Activated T-helper 17 cell treated with anti-CD3 and anti-CD28 coated beads, Interleukin-2, amount 50 U/mL, for 72 hours (primary cell): ENCODE measurements around the gene TKTL1. TPM values are rescaled to one million over a fixed set of nuclear protein-coding genes. Genes with fewer than 3 reads are reported as not detected.

Experiments used
- ATAC-seq: fragments of 150-1000 bp; cut with Tn5 transposase; replicated peaks from 2 replicates; pipeline ENCODE4 v1.10.0; 2021; ENCODE audit warnings: mild to moderate bottlenecking, moderate library complexity
- H3K27ac Mint-ChIP-seq: one replicate; pipeline ENCODE4 v1.8.0; 2022; ENCODE audit warnings: mixed read lengths
- H3K27me3 Mint-ChIP-seq: one replicate; pipeline ENCODE4 v1.8.0; 2022; ENCODE audit warnings: mixed read lengths
- H3K36me3 Mint-ChIP-seq: one replicate; pipeline ENCODE4 v1.8.0; 2022; ENCODE audit warnings: low read depth, mild to moderate bottlenecking, mixed read lengths
- H3K4me1 Mint-ChIP-seq: one replicate; pipeline ENCODE4 v1.8.0; 2022; ENCODE audit warnings: mixed read lengths
- H3K4me3 Mint-ChIP-seq: one replicate; pipeline ENCODE4 v1.8.0; 2022; ENCODE audit warnings: mild to moderate bottlenecking, mixed read lengths
- H3K9me3 Mint-ChIP-seq: one replicate; pipeline ENCODE4 v1.8.0; 2022; ENCODE audit warnings: mixed read lengths
- total RNA-seq, 2 donors: library from RNA; stranded (reverse); gene quantifications; one replicate each; pipeline ENCODE4 v1.2.3, GENCODE V29; 2022

The TKTL1 gene
- total RNA-seq, 2 donors from 2014 or later = 0.54 to 2.1 TPM

DNA sequence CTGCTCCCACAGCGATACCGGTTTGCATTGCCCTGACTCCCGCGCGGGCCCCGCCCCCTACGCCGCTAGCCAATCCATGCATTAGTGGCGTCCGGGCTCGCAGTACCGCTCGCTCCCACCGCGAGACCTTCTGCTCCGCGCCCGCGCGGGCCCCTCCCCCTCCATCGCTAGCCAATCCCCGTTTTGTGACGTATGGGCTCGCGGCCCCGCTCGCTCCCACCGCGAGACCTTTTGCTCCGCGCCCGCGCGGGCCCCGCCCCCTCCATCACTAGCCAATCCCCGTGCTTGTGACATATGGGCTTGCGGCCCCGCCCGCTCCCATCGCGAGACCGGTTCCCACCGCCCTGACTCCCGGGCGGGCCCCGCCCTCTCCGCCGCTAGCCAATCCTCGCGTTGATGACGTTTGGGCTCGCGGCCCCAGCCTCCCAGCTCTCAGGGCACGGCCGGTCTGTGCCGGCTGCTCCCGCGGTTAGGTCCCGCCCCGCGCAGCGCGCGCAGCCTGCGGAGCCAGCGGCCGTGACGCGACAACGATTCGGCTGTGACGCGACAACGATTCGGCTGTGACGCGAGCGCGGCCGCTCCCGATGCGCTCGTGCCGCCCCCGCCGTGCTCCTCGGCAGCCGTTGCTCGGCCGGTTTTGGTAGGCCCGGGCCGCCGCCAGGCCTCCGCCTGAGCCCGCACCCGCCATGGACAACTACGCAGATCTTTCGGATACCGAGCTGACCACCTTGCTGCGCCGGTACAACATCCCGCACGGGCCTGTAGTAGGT, 83.4 kb downstream of the TKTL1 start, which contains the start of gene EMD:
Gene EMD (plus strand): TSS at position 497 of the 770 bp plus-strand sequence. CDS start 190 bp downstream, at position 687.
- peak within 1 kb of the TSS; percentile 92 for H3K27ac Mint-ChIP-seq

DNA sequence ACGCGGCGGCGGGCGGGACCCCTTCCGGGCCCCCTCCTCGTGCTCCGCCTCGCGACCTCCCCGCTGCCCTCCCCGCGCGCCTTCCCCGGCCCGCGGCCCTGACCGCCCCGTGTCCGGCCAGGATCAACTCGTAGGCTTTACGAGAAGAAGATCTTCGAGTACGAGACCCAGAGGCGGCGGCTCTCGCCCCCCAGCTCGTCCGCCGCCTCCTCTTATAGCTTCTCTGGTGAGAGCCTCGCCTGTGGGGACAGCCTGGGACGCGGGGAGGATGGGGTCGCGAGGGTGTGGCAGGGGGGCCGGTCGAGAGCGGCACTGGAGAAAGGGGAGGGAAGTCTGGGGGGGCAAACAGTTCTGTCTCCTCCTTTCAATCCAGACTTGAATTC, 84.0 kb downstream of the TKTL1 start:
- ATAC-seq = no peak
- Mint-ChIP-seq H3K27me3 (no peaks in the 10 kb centered on the region), H3K27ac (peak overlapping the region; percentile 92), H3K36me3 (peaks cover 26% of the 10 kb centered on the region), H3K9me3 (no peaks in the 10 kb centered on the region), H3K4me3 (peak overlapping the region; percentile 85), H3K4me1 (no peaks in the 10 kb centered on the region)

More for the DNA sequence above, 83.4 kb downstream of the TKTL1 start, which contains the start of gene EMD:
- Mint-ChIP-seq H3K9me3 (no peaks in the 10 kb centered on the region), H3K27me3 (no peaks in the 10 kb centered on the region), H3K4me3 (peak within 1 kb of the TSS; percentile 85), H3K36me3 (peaks cover 26% of the 10 kb centered on the region), H3K4me1 (no peaks in the 10 kb centered on the region)
- ATAC-seq = peak; percentile 87

Other genes with a start within 250 kb of the TKTL1 start
- gene MECP2, start 198.1 kb upstream of the TKTL1 start, total RNA-seq = 10 to 100 TPM; 72.2 to 87.8 TPM
- not detected for gene OPN1LW, start 151.6 kb upstream of the TKTL1 start, total RNA-seq
- not detected for gene OPN1MW, start 113.2 kb upstream of the TKTL1 start, total RNA-seq
- not detected for gene OPN1MW2, start 76.0 kb upstream of the TKTL1 start, total RNA-seq
- not detected for gene OPN1MW3, start 38.2 kb upstream of the TKTL1 start, total RNA-seq
- gene TEX28, start 671 bp upstream of the TKTL1 start, total RNA-seq = not detected
- gene FLNA, start 78.8 kb downstream of the TKTL1 start, total RNA-seq = 1,000 to 10,000 TPM; 1,274 to 1,383 TPM
- gene EMD, start 83.5 kb downstream of the TKTL1 start, total RNA-seq = 10 to 100 TPM; 86.5 to 87.5 TPM
- 1,000 to 10,000 TPM; 1,604 to 1,651 TPM for gene RPL10, start 102.6 kb downstream of the TKTL1 start, total RNA-seq
- 10 to 100 TPM; 13.9 to 16.7 TPM for gene DNASE1L1, start 113.5 kb downstream of the TKTL1 start, total RNA-seq
- 10 to 100 TPM; 39.3 to 40.8 TPM for gene TAFAZZIN, start 115.7 kb downstream of the TKTL1 start, total RNA-seq
- 10 to 100 TPM; 39.9 to 42.1 TPM for gene ATP6AP1, start 132.9 kb downstream of the TKTL1 start, total RNA-seq
- gene GDI1, start 141.4 kb downstream of the TKTL1 start, total RNA-seq = 100 to 1,000 TPM; 120 to 165 TPM
- gene FAM50A, start 148.3 kb downstream of the TKTL1 start, total RNA-seq = 10 to 100 TPM; 49.3 to 71.4 TPM
- gene PLXNA3, start 162.5 kb downstream of the TKTL1 start, total RNA-seq = 10 to 100 TPM; 63.2 to 67.8 TPM
- 10 to 100 TPM; 37.4 to 47.9 TPM for gene LAGE3, start 183.5 kb downstream of the TKTL1 start, total RNA-seq
- gene UBL4A, start 190.8 kb downstream of the TKTL1 start, total RNA-seq = 10 to 100 TPM; 37.2 to 53.4 TPM
- 10 to 100 TPM; 17.3 to 24.8 TPM for gene SLC10A3, start 194.8 kb downstream of the TKTL1 start, total RNA-seq
- gene FAM3A, start 220.4 kb downstream of the TKTL1 start, total RNA-seq = 10 to 100 TPM; 24.5 to 25.4 TPM